GM23248 (cell line): Measurements from ENCODE around the gene TIMM23. TPM values are rescaled to one million over a fixed set of nuclear protein-coding genes. Genes with fewer than 3 reads are reported as not detected.

Source experiments
- DNase-seq: peaks from one replicate; pipeline ENCODE4 v3.0.0-alpha.2; 2015
- H2AFZ ChIP-seq: fragments of 200-600 bp; sonication (generic); 2 replicates; pipeline ENCODE4 v1.6.1; 2016; ENCODE audit warnings: antibody characterized with exemption
- H3F3A ChIP-seq: fragments of 200-600 bp; sonication (generic); 2 replicates; pipeline ENCODE4 v1.6.1; 2016; ENCODE audit warnings: mild to moderate bottlenecking, antibody characterized with exemption, mixed run types; ENCODE audit not compliant: insufficient read depth
- H3K27ac ChIP-seq: fragments of 200-600 bp; sonication (generic); 2 replicates; pipeline ENCODE4 v1.5.1; 2016; ENCODE audit warnings: mild to moderate bottlenecking
- H3K27me3 ChIP-seq: fragments of 200-600 bp; sonication (generic); replicated peaks from 2 replicates; pipeline ENCODE4 v1.6.1; 2016; ENCODE audit warnings: mild to moderate bottlenecking; ENCODE audit not compliant: insufficient read depth
- H3K36me3 ChIP-seq: fragments of 200-600 bp; sonication (generic); 2 replicates; pipeline ENCODE4 v1.6.1; 2016; ENCODE audit warnings: low read depth, mild to moderate bottlenecking
- H3K4me1 ChIP-seq: fragments of 200-600 bp; sonication (generic); 2 replicates; pipeline ENCODE4 v1.6.1; 2016; ENCODE audit warnings: mild to moderate bottlenecking; ENCODE audit not compliant: insufficient read depth
- H3K4me2 ChIP-seq: fragments of 200-600 bp; sonication (generic); one replicate; pipeline ENCODE4 v1.6.1; 2016; ENCODE audit warnings: mild to moderate bottlenecking; ENCODE audit not compliant: unreplicated experiment
- H3K4me3 ChIP-seq: fragments of 200-600 bp; sonication (generic); 2 replicates; pipeline ENCODE4 v1.5.1; 2016; ENCODE audit warnings: mild to moderate bottlenecking
- H3K79me2 ChIP-seq: fragments of 200-600 bp; sonication (generic); 2 replicates; pipeline ENCODE4 v1.6.1; 2016; ENCODE audit warnings: mild to moderate bottlenecking; ENCODE audit not compliant: insufficient read depth
- H3K9ac ChIP-seq: fragments of 200-600 bp; sonication (generic); 2 replicates; pipeline ENCODE4 v1.6.1; 2016; ENCODE audit warnings: mild to moderate bottlenecking
- H3K9me2 ChIP-seq: fragments of 200-600 bp; sonication (generic); 2 replicates; pipeline ENCODE4 v1.6.1; 2016; ENCODE audit warnings: mixed run types, mild to moderate bottlenecking, moderate library complexity; ENCODE audit not compliant: insufficient read depth
- H3K9me3 ChIP-seq: fragments of 200-600 bp; sonication (generic); one replicate; pipeline ENCODE4 v1.6.1; 2017; ENCODE audit warnings: low read depth
- H4K20me1 ChIP-seq: fragments of 200-600 bp; sonication (generic); 2 replicates; pipeline ENCODE4 v1.6.0; 2016; ENCODE audit not compliant: insufficient read depth
- EZH2 ChIP-seq: fragments of 200-600 bp; sonication (generic); IDR thresholded peaks from 2 replicates; pipeline ENCODE4 v1.6.1; 2018; ENCODE audit warnings: antibody characterized with exemption, mild to moderate bottlenecking; ENCODE audit not compliant: insufficient read depth, poor library complexity, severe bottlenecking
- EZH2phosphoT487 ChIP-seq: fragments of 200-600 bp; sonication (generic); IDR thresholded peaks from 2 replicates; pipeline ENCODE4 v1.6.1; 2018; ENCODE audit warnings: antibody characterized with exemption, moderate library complexity, mild to moderate bottlenecking, low read depth; ENCODE audit not compliant: insufficient read depth
- WGBS, 2 experiments: methylation state at CpG; one replicate each; pipeline ENCODE4 v1.1.6; 2015 to 2017; ENCODE audit warnings: low lambda C conversion rate in 2 of 2, low coverage in 1 of 2; ENCODE audit errors: missing lambda C conversion rate in 2 of 2; 5-methylcytosine and 5-hydroxymethylcytosine counted together
- in situ Hi-C: fragments of 300-500 bp; cut with MboI; formaldehyde crosslinking; loops from 2 replicates; pipeline ENCODE4 v1.15.0; 2020
- polyA plus RNA-seq: library from polyadenylated mRNA; unstranded; fragments of >200 nt; fragmentation: Nextera tagmentation; extraction: Ambion mirVana; gene quantifications from 2 replicates; pipeline ENCODE4 v1.2.1, GENCODE V29; 2016
- total RNA-seq: library from RNA; depleted of rRNA; stranded (reverse); fragments of >200 nt; shearing (Covaris generic); gene quantifications from 2 replicates; pipeline ENCODE4 v1.2.3, GENCODE V29; 2014

TIMM23 gene
- total and polyA plus RNA-seq, 2 experiments from 2014 or later, result 104 to 145 TPM

DNA sequence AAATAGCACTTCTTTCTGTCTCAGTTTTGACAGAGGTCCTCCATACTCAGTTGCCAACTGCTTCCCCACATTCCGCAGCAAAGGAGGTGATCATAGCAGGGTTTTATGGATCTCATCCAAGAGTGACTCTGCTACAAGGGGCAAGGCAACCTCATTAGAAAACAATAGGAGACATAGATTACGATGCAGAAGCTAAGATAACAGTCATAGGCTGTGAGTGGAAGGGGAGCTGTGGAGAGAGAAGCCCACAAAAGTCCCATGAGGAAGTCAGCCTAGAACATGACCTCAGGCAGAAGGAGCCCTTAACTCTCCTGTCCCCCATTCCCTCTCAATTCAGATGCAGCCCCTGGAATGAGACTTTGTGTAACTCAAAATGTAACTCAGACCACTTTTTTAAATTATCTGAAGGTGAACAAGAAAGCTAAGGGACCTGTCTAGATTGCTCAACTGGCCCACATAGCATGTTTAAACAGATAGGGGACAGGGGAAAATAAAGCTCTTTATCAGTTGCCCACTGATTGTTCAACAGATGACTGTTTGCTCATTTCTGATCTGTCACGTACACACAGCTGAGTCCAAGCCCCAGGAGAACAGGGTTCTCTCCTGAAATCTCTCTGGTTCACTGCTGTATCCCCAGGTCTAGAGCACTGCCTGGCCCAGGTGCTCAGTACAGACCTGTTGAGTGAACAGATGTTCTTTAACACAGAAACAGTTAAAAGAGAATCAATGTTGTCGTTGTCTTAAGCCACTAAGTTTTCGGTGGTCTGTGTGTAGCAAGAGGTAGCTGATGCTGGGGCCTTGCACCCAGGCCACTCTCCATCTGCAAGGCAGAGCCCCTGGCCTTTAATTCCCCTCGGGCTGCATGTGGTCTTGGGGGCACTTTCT is 59.6 kb downstream of the TIMM23 start:
- Histone ChIP-seq H3K36me3 (no peaks in the 10 kb centered on the region), H3K9ac (no peak overlapping the region), H3K9me2 (no peaks in the 10 kb centered on the region), H3K79me2 (peaks cover 35% of the 10 kb centered on the region), H3F3A (peaks cover 11% of the 10 kb centered on the region), H3K4me1 (peaks cover 22% of the 10 kb centered on the region), H3K4me3 (no peak overlapping the region), H3K27ac (no peak overlapping the region), H3K9me3 (no peaks in the 10 kb centered on the region), H4K20me1 (peaks cover 11% of the 10 kb centered on the region), H3K4me2 (no peak overlapping the region), H3K27me3 (no peaks in the 10 kb centered on the region), H2AFZ (peak overlapping the region; percentile 100; the same call in 1 of the 2 replicates)
- TF ChIP-seq EZH2, result no peak
- TF ChIP-seq EZH2phosphoT487, result no peak
- DNase-seq, result no peak
- in situ Hi-C loops, result no loop called here
- 73 to 78% methylated on average over 6 of the region's 6 CpGs for WGBS, 2 experiments

DNA sequence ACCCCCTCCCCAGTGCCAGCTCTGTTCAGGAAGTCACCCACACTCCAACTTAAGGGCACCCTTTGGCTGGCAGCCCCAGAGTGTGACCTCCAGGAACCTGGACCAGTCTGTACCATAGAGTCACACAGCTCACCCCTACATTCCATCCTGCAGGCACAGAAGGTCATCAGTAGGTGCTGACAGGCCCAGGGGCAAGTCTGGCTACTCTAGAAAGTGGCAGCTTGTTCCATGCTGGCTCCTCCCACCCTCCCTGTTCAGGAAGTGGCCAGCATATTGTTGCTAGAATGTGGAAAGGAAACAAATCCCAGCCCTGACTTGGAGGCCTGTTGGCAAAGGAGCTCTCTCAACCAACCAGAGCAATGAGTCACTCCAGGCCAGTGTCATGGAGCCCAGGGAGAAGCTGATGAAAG is 61.3 kb downstream of the TIMM23 start:
- Histone ChIP-seq H3K27ac (0 out of 2 replicates have a peak overlapping the region, but pooled peaks have one; percentile 4), H3K4me3 (no peak overlapping the region), H3K4me2 (no peak overlapping the region), H3K9me3 (no peaks in the 10 kb centered on the region), H3K9ac (no peak overlapping the region), H3K36me3 (no peaks in the 10 kb centered on the region), H2AFZ (peak overlapping the region; percentile 85), H3K9me2 (no peaks in the 10 kb centered on the region), H4K20me1 (no peaks in the 10 kb centered on the region), H3K79me2 (peaks cover 18% of the 10 kb centered on the region), H3F3A (peaks cover 11% of the 10 kb centered on the region), H3K27me3 (no peaks in the 10 kb centered on the region), H3K4me1 (peaks cover 11% of the 10 kb centered on the region)
- TF ChIP-seq EZH2phosphoT487, result no peak
- DNase-seq, result peak; percentile 86
- in situ Hi-C loops, result no loop called here

DNA sequence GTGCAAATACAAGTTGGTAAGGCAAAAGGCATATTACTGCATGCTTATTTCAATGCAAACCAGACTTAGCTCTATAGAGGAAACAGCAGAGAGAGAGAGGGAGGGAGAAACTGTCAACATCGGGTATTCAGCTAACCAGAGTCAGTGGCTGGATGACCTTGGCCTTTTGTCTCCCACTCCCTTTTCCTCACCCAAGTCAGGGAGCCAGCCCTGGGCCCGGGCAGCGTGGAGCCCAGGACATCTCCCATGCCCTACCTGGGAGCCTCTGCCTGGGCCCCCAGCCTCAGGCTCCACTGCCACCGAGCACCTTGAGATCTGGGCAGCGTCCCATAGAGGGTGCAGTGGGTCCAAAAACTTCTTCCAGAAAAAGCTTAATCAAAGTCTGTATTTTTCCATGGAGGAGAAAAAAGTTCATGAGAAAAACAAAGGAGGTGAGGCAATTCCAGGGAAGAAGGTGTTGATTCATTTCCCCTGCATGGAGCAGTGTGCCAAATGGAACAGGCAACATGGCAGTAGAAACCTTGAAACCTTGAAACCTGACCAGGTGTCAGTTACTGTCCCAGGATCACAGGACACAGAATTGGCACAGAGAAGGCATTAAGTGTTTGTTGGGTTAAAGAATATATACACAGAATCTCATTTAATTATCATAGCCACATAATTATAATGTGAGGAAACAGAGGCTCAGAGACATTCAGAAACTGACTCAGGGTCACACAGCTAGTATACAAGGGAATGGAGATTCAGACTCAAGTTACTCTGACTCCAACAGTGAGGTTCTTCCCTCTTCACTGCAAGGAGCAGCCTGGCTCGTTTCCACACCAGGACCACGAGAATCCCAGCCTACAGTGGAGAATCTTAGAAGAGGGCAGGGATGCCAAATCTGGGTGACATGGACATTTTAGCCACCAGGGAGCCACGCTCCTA is 63.9 kb downstream of the TIMM23 start:
- Histone ChIP-seq H3K27ac (no peak overlapping the region), H2AFZ (no peak overlapping the region), H3K9ac (no peak overlapping the region), H3K4me3 (no peak overlapping the region), H3K36me3 (no peaks in the 10 kb centered on the region), H4K20me1 (no peaks in the 10 kb centered on the region), H3K4me2 (no peak overlapping the region), H3K9me2 (no peaks in the 10 kb centered on the region), H3K27me3 (no peaks in the 10 kb centered on the region), H3K9me3 (no peaks in the 10 kb centered on the region), H3K79me2 (no peaks in the 10 kb centered on the region), H3F3A (no peaks in the 10 kb centered on the region), H3K4me1 (0 out of 2 replicates have a peak, but pooled peaks cover 3% of the 10 kb centered on the region)
- TF ChIP-seq EZH2phosphoT487 (no peak), EZH2 (no peak)
- in situ Hi-C loops, result no loop called here
- 40 to 46% methylated on average over 8 of the region's 8 CpGs for WGBS, 2 experiments
- no peak for DNase-seq

DNA sequence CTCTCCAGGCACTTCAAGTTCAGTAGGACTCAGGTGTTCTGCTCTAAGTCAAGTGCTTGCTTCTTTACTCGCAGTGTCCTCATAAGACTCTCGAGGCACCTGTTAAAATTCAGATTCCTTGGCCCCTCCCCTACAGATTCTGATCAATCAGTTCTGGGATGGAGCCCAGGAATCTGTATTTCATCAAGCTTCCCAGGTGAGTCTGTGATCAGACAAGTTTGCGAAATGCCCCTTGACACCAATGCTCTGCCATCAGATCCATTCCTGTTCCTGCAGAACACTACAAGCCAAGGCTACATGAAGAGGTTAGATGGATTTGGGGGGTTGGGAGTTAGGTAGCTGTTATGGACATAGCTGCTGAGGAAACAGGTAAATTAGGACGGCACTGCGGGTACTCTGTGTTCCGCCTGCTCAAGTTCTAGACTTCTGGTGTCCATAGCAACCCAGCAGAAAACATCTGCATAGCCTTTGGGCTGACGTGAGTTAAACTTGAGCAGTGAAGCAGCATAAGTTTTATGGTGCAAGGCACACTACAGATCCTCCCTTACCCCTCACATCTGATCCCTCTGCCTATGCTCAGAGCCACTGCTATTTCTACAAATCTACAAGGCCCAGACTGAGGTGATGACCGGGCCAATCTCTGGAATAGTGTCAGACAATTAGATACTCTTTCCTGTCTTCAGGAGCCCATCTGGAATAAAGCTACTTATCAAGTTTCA is 65.0 kb downstream of the TIMM23 start:
- Histone ChIP-seq H3K27ac (no peak overlapping the region), H3K36me3 (no peaks in the 10 kb centered on the region), H4K20me1 (no peaks in the 10 kb centered on the region), H3K4me3 (no peak overlapping the region), H3K4me2 (no peak overlapping the region), H3K27me3 (peaks cover 9% of the 10 kb centered on the region), H3K4me1 (0 out of 2 replicates have a peak, but pooled peaks cover 3% of the 10 kb centered on the region), H3K9ac (no peak overlapping the region), H3K79me2 (no peaks in the 10 kb centered on the region), H2AFZ (no peak overlapping the region), H3K9me2 (no peaks in the 10 kb centered on the region), H3F3A (no peaks in the 10 kb centered on the region), H3K9me3 (no peaks in the 10 kb centered on the region)
- no peak for DNase-seq
- TF ChIP-seq EZH2phosphoT487, result no peak
- TF ChIP-seq EZH2, result no peak
- in situ Hi-C loops, result no loop called here
- WGBS, 2 experiments, result 34 to 40% methylated on average over 8 of the region's 8 CpGs
